NCI-H187 (cell line): ENCODE measurements around the gene PAX3.

Source experiments
- DNase-seq, 2 experiments: peaks; one replicate each; lab custom pipeline; 2025; lab: John Stamatoyannopoulos, UW

Gene PAX3

GRCh38 chr2:222298311-222299150, at the start of gene PAX3:
Gene PAX3, minus strand, starts transcription at chr2:222298998. Its CDS starts 383 bp downstream, at chr2:222298615.
- DNase-seq: no peak

GRCh38 chr2:222341331-222341730, 42.5 kb upstream of the PAX3 start:
- DNase-seq: no peak

GRCh38 chr2:222338374-222338773, 39.6 kb upstream of the PAX3 start:
- DNase-seq: no peak

DNA sequence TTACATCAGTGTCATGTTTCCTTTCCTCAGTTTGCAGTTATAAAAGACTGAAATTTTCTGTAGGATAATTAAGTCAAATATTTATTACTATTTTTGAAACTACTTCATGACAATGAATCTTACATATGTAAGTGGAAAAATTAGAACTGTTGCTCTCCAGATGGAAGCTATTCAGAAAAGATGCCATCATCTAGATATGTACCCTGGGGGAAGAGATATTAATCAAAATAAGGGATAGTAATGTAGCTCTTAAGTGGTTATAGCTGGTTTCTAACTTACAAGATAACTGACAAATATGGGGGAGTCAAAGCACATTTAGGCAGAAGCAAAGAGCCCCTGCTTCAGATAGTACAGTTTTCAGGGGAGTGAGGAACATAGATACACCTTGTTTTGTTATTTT, 38.1 kb upstream of the PAX3 start:
- DNase-seq: no peak

GRCh38 chr2:222336442-222336841, 37.6 kb upstream of the PAX3 start:
- DNase-seq: no peak

- no peak for DNase-seq
Measured at GRCh38 chr2:222334914-222335313, 36.1 kb upstream of the PAX3 start.

DNA sequence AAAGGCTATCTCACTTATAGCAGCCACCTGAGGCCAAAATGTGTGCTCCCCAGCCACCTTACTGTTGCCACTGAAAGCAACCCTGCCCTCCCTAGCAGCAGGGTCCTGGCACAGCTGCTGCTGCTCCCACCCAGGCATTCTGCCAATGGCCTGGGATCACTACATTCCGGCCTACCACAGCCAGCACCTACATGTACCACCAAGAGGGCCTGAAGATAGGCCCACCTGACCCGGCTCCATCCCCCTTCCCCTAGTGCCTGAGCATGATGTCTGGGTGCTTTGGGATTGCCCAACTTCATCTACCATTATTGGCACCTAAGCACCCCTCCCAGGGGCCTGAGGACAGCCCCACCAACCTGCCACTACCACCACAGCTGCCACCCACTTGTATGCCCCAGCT, 34.6 kb upstream of the PAX3 start:
- DNase-seq: no peak

DNA sequence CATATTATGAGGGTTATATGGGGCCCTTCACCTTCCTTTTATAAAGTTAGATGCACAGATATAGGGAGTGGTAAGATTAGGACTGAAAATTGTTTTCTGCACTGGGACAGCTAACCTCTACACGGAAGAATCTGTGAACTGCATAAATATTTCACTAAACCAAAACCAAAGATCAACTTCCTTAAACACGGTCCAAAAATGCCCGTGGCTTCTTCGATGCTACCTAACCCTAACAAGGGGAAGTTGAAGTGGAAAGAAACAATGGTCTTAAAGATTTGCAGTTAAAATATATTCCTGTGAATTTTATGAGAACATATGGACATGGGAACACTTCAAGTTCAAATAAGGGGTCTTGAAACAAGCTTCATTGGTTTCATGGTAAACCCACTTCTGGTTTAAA, 33.3 kb upstream of the PAX3 start:
- DNase-seq: no peak

GRCh38 chr2:222330910-222331309, 32.1 kb upstream of the PAX3 start:
- no peak for DNase-seq

DNA sequence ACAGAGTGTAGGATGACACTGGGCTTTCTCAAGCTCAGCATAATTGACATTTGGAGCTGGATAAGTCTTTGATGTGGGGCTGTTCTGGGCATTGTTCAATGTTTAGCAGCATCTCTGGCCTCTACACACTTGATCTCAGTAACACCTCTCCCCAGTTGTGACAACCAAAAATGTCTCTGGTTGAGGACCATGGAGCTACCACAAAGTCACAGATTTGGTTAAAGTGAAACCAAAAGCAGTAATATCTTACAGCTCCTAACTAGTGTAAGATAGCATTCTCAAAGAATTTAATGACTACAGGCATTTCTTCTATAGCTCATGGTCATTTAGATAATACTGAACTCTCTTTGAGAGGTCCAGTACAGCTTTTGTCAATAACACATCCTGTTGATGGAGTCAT, 23.4 kb upstream of the PAX3 start:
- no peak for DNase-seq

DNA sequence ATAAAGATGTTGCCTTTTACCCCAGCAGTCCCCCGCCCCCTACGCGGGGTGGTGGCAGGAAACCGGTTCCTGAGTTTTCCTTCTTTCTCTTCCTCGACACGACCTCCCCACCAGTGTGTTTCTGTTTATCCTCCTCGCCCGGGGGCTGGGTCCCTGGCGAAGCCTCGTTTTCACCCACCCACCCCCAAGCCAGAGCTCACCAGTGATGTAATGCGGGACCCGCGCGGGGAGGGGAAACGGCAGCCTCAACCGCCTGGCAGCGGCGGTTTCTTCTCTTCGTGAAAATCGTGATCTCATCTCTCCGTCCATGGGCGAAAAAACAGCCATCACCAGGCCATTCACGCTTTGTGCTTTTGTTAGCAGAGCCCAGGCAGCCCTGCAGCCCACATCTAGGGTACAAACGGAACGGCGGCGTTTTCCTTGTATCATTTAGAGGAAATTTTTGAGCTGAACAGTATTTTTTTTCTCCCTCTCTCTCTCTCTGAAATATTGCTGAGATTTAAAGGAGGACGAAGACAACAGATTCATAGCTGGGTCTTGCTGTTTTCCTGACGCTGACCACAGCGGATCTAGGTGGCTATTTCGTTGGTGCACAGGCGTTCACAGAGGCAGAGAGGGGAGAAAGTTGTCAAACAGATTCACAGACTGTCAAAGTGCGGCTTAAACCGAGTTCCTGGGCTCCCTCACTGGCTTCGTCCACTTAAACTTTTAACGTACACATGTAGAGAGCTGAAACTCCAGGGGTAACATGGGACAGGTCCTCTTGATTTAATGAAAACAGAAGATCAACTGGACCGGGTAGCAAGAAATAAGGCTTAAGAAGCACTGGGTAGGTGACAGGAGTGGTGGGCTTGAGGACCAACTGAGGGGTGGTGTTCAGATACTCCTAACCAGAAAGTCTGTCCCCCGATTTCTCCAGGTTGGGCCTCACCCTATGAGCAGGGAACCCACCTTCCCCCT, 21.9 kb upstream of the PAX3 start:
- no peak for DNase-seq

DNA sequence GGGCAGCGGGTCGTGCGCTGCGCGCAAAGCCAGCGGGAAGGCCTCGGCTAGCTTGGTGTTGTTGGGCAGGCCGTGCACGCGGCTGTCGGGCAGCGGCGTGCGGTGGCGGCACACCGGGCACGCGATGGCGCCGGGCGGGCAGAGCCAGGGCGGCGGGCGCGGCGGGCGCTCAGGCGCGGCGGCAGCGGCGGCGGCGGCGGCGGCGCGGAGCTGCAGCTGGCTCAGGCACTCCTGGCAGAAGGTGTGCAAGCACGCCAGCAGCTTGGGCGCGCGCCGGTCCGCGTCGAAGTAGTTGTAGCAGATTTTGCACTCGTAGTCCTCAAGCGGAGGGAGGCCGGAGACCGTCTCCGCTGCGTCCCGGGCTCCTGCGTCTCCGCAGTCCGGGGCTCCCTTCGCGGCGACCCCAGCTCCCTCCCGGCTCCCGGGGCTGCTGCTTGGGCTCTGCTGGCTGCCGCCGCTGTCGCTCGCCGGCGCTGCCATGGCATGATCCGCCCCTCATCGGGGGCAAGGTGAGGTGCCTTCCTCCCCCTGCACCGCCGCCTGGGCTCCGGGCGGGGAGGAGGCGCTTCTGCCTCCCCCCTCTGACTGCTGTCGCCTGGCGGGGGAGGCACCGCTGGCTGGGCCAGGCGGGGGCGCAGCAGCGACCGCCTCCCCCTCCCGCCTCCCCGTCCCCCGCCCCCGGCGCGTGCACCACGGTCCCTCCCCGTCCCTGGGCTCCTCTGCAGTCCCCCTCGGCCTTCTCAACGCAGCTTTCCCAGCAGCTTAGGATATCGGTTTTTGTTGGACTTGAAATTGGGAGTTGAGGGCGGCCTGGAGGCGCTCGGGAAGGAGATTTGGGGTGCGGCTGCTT, 21.0 kb upstream of the PAX3 start:
- DNase-seq: peak; percentile 17 to 30

DNA sequence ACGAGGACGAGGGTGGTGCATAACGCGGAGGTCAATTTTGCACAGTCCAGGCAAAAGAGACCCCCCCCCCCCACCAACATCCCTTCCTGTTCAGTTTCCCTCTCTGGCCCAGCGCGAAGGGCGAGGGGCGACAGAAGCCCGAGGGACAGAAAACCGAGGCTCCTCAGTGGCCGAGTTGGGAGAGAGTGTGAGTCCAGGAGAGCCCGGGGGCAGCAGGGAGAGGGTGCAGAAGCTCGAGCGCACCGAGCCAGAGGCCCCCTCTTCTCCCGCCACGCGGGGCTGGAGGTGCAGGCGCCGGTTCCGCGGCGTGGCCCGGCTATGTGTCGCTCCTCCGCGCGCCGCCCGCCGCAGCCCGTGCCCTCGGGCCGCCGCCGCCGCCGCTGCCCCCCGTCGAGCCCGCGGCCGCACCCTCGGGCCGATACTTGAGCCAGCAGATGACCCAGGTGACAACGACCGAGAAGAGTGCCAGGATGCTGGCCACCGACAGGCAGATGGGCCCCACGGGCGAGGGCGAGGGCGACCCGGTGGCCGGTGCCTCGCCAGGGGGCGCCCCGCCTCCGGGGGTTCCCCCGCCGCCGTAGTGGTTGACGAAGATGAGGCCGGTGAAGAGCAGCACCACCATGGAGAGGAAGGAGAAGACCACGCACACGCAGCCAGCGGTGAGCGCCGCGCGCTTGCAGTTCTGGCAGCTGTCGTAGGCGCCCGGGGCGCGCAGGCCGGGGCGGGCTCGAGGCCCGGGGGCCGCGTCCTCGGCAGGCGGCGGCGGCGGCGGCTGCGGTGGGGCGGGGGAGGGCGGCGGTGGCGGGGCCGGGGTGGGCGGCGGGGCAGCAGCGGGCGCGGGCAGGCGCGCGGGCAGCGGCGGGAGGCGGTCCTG, 20.2 kb upstream of the PAX3 start:
- no peak for DNase-seq

GRCh38 chr2:222318026-222318711, 19.4 kb upstream of the PAX3 start:
- DNase-seq: peak; percentile 42 to 52

DNA sequence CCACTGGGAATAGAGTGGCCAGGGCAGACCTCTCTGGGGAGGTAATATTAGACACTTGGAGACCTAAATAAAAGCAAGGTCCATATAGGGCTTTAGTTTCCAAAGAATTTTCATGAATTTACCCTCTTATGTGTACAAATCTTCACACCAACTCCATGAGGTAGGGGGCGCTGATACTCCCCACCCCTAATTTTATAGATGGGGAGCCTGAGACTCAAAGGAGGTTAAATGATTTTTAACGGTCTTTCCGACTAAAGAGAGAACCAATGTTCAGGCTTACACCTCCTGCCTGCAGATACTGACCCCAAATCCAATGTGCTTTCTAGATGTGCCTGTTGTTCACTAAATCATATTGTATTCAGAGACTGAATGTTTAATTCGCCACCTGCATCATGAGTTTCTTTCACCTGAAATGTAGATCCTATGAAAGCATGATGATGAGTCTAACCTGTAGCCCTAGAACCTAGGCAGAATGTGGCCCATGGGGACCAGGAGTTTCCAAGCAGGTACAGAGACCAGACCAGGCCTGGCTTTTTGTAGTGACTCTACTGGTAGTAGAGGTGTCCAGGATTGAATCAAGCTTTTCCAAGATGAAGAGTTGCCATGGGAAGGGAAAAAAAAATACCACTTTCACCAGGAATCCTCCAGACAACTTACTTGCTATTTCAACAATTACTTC, 16.8 kb upstream of the PAX3 start:
- DNase-seq: no peak

- DNase-seq: no peak
Measured at GRCh38 chr2:222313816-222314215, 15.0 kb upstream of the PAX3 start.

DNA sequence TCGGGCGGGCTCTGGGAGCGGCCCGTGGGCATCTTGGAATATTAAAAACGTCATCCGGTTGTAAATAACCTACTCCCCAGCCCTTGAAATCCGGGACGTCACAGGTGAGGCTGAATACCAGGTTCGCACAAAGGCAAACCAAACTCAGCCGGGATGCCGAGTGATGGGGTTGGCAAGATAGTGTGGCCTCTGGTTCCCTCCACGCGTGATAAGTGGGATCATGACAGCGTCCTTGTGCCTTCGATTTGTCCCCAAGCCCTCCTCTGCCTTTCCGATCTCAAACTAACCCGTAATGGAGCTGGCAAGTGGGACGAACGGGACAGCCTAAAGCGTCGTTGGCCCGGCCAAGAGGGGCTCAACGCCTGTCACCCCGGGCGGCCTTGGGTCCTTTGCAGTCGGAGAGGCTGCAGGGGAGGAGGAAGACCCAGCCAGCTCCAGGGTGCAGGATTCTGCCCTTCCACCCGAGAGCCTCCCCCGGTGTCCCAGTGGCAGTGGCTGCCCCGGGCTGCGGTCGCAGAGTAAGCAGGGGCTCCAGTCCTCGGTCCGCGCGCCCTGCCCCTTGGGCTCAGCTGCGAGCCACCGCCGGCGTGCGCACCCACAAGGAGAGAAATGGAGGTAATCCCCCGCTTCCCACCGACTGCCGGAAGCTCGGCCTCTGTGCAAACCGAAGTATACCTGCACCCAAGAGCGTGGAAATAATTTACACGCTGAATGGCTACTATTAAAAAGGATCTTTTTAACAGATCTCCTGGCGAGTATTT, 13.4 kb upstream of the PAX3 start:
- DNase-seq: no peak

- no peak for DNase-seq
Measured at GRCh38 chr2:222311319-222311977, 12.7 kb upstream of the PAX3 start.
